HepG2 (cell line): Measurements from ENCODE around the gene PVR. TPM values are rescaled to one million over a fixed set of nuclear protein-coding genes. Genes with fewer than 3 reads are reported as not detected.

Source experiments
- ATAC-seq: fragments of 200-7000 bp; cut with Tn5 transposase; 3 replicates; pipeline ENCODE4 v1.9.1; 2020; ENCODE audit warnings: mild to moderate bottlenecking, moderate library complexity
- BruUV-seq: library from RNA; stranded (reverse); fragments of 400-500 nt; replicated peaks from 2 replicates; lab custom pipeline; 2021; lab: Mats Ljungman, UMichigan
- CTCF ChIA-PET: fragments of 300-600 bp; formaldehyde crosslinking; extraction: SDS; loops from one replicate; lab custom pipeline; 2021; ENCODE audit warnings: low total read pairs, inconsistent platforms, low intra/inter-chr PET ratio; lab: Yijun Ruan, JAX
- POLR2A ChIA-PET: fragments of 350-600 bp; sonication (Branson Sonifier 250); formaldehyde crosslinking; loops from one replicate; lab custom pipeline; 2020; ENCODE audit warnings: antibody characterized with exemption, inconsistent platforms; lab: Yijun Ruan, JAX
- DNase-seq: peaks from one replicate; pipeline ENCODE4 v3.0.0-alpha.2; 2015; ENCODE audit warnings: low spot score
- FAIRE-seq: peaks from 3 replicates; lab custom pipeline; 2011; peaks lifted over from hg19 to GRCh38; lab: Jason Lieb, UNC
- H2AFZ ChIP-seq: one replicate; pipeline ENCODE4 v1.6.1; 2011; ENCODE audit warnings: low read length, inconsistent platforms
- H3K27ac ChIP-seq: fragments of 300-600 bp; 3 replicates; pipeline ENCODE4 v1.8.0; 2011; ENCODE audit warnings: mixed run types, mild to moderate bottlenecking, mixed read lengths, low read length, inconsistent platforms; ENCODE audit not compliant: insufficient read depth; ENCODE audit errors: extremely low read length
- H3K27me3 ChIP-seq, 2 experiments: fragments of 200-600 bp in 1 of 2; 2 replicates in 1 of 2; 3 replicates in 1 of 2; pipeline versions ENCODE4 v1.6.0 to v1.8.0; 2011; ENCODE audit warnings: low read length in 2 of 2, mild to moderate bottlenecking in 2 of 2, moderate library complexity in 2 of 2, inconsistent platforms in 1 of 2; ENCODE audit not compliant: insufficient read depth in 2 of 2, control insufficient read depth in 1 of 2
- H3K36me3 ChIP-seq, 2 experiments: fragments of 200-600 bp in 1 of 2; replicated peaks in 1 of 2; 2 replicates in 1 of 2; 3 replicates in 1 of 2; pipeline versions ENCODE4 v1.5.1 to v1.8.0; 2011; ENCODE audit warnings: low read length in 2 of 2, inconsistent platforms in 1 of 2; ENCODE audit not compliant: insufficient read depth in 2 of 2, control insufficient read depth in 1 of 2
- H3K4me1 ChIP-seq: 2 replicates; pipeline ENCODE4 v1.5.1; 2012; ENCODE audit warnings: low read length, inconsistent platforms; ENCODE audit not compliant: insufficient read depth
- H3K4me2 ChIP-seq: 2 replicates; pipeline ENCODE4 v1.6.0; 2011; ENCODE audit warnings: low read depth, low read length, inconsistent platforms
- H3K4me3 ChIP-seq, 3 experiments: fragments of 200-600 bp in 1 of 3; sonication (generic), shearing (Covaris generic) in 1 of 3; replicated peaks in 1 of 3; 2 replicates each; pipeline ENCODE4 v1.5.1; 2011 to 2016; ENCODE audit warnings: low read length in 3 of 3, inconsistent platforms in 2 of 3, low read depth in 2 of 3, mild to moderate bottlenecking in 2 of 3, control low read depth in 1 of 3, mixed read lengths in 1 of 3; ENCODE audit not compliant: insufficient read depth in 1 of 3
- H3K79me2 ChIP-seq: one replicate; pipeline ENCODE4 v1.6.1; 2011; ENCODE audit warnings: low read length, inconsistent platforms; ENCODE audit not compliant: insufficient read depth
- H3K9ac ChIP-seq: 2 replicates; pipeline ENCODE4 v1.6.0; 2011; ENCODE audit warnings: mild to moderate bottlenecking, low read depth, low read length, inconsistent platforms; ENCODE audit not compliant: insufficient read depth
- H3K9me3 ChIP-seq: 2 replicates; pipeline ENCODE4 v1.5.1; 2012; ENCODE audit warnings: mild to moderate bottlenecking, low read length
- H4K20me1 ChIP-seq: 2 replicates; pipeline ENCODE4 v1.6.0; 2011; ENCODE audit warnings: inconsistent platforms, mild to moderate bottlenecking, low read length, moderate library complexity; ENCODE audit not compliant: insufficient read depth
- AGO2 ChIP-seq: fragments of 200-400 bp; formaldehyde crosslinking; optimal IDR thresholded peaks from 2 replicates; pipeline ENCODE3; 2017; ENCODE audit warnings: mild to moderate bottlenecking, low read depth, low read length, moderate library complexity
- NFRKB ChIP-seq: fragments of 450-650 bp; IDR thresholded peaks from 2 replicates; pipeline ENCODE4 v1.6.1; 2017
- ZFAT ChIP-seq: sonication (generic); formaldehyde crosslinking; conservative IDR thresholded peaks from 2 replicates; pipeline ENCODE4 v1.8.1; 2023; ENCODE audit warnings: missing genetic modification reagents, inconsistent platforms
- WGBS: methylation state at CpG from one replicate; pipeline ENCODE4 v1.1.6; 2017; ENCODE audit warnings: low lambda C conversion rate; 5-methylcytosine and 5-hydroxymethylcytosine counted together
- in situ Hi-C: cut with HindIII; loops from 2 replicates; pipeline ENCODE4 v1.10.0; 2017; ENCODE audit warnings: low pct_unique_long_range_greater_than_20kb; ENCODE audit not compliant: extremely low pct_ligation_motif_present
- intact Hi-C: fragments of 100-400 bp; cut with micrococcal nuclease; formaldehyde crosslinking; loops from one replicate; pipeline ENCODE4 v1.10.0; 2022; ENCODE audit not compliant: unreplicated experiment
- polyA plus RNA-seq, 8 experiments: library from polyadenylated mRNA; depleted of rRNA in 3 of 8; stranded (reverse) in 7 of 8; unstranded in 1 of 8; fragments of >200 nt; fragmentation: Illumina TruSeq in 4 of 8; extraction: Trizol in 4 of 8; gene quantifications; 2 replicates each; pipeline versions ENCODE4 v1.2.1 to v1.2.3, GENCODE V29; 2011 to 2016; ENCODE audit warnings: low read depth in 4 of 8, missing spikeins in 1 of 8, mixed read lengths in 1 of 8; ENCODE audit not compliant: insufficient read depth in 1 of 8
- total RNA-seq, 5 experiments: library from RNA; depleted of rRNA; stranded (reverse); fragments of >200 nt; fragmentation: Illumina TruSeq; extraction: Trizol; gene quantifications; 2 replicates each; pipeline ENCODE4 v1.2.3, GENCODE V29; 2016; ENCODE audit warnings: low read depth in 1 of 5
- TF ChIP-seq, protein P1 (sequence below): sonication (generic); formaldehyde crosslinking; IDR thresholded peaks from 2 replicates; pipeline ENCODE4 v1.5.1; 2020; ENCODE audit warnings: mild to moderate bottlenecking, missing genetic modification reagents, moderate library complexity

Gene PVR
- total and polyA plus RNA-seq, 2 of the 13 experiments (the other 11 are each of a cell fraction or from before 2014, with no cell fraction given): 43.4 to 46.6 TPM

DNA sequence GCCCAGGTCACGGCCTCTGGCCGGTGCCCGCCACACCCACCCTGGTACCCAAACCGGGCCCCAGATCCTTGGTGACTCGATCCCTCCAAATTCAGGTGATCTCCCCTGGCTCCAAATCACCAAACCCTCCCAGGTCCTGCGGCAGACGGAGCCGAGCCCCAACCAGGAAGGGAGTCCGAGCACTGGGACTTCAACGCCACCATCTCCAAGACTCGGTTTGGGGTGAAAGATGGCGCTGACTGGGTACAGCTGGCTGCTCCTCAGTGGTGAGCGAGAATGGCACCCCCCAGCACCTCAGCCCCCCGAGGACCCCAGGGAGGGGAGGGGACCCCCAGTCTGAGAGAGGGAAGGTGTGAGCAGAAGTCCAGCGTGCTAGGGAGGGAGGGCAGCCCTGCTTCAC, 57.5 kb downstream of the PVR start:
- BruUV-seq: no TSS peak
- in situ Hi-C loops: no loop called here

More for the DNA sequence above, 57.5 kb downstream of the PVR start:
- ChIA-PET CTCF (no interaction called here), POLR2A (interaction anchor here (0.7 kb wide), 2 partner anchors 10 to 17 kb away, joined by 3 to 4 read pairs; no protein-coding TSS in a partner anchor)
- Histone ChIP-seq H3K27ac (no peak overlapping the region), H3K27me3 (no peaks in the 10 kb centered on the region), H3K9ac (0 out of 2 replicates have a peak overlapping the region, but pooled peaks have one; percentile 14), H4K20me1 (no peaks in the 10 kb centered on the region), H3K4me1 (peaks cover 66% of the 10 kb centered on the region), H3K4me3 (no peak overlapping the region; a peak in 1 of 6 replicates), H3K9me3 (no peaks in the 10 kb centered on the region), H3K79me2 (no peaks in the 10 kb centered on the region), H3K4me2 (peak overlapping the region; percentile 20), H2AFZ (no peak overlapping the region), H3K36me3 (no peaks in the 10 kb centered on the region)
- FAIRE-seq (no peak), DNase-seq (no peak), ATAC-seq (no peak)
- TF ChIP-seq NFRKB (no peak), AGO2 (peak; percentile 64), ZFAT (CRISPR knock-in tag) (no peak)
- TF ChIP-seq, protein P1, sequence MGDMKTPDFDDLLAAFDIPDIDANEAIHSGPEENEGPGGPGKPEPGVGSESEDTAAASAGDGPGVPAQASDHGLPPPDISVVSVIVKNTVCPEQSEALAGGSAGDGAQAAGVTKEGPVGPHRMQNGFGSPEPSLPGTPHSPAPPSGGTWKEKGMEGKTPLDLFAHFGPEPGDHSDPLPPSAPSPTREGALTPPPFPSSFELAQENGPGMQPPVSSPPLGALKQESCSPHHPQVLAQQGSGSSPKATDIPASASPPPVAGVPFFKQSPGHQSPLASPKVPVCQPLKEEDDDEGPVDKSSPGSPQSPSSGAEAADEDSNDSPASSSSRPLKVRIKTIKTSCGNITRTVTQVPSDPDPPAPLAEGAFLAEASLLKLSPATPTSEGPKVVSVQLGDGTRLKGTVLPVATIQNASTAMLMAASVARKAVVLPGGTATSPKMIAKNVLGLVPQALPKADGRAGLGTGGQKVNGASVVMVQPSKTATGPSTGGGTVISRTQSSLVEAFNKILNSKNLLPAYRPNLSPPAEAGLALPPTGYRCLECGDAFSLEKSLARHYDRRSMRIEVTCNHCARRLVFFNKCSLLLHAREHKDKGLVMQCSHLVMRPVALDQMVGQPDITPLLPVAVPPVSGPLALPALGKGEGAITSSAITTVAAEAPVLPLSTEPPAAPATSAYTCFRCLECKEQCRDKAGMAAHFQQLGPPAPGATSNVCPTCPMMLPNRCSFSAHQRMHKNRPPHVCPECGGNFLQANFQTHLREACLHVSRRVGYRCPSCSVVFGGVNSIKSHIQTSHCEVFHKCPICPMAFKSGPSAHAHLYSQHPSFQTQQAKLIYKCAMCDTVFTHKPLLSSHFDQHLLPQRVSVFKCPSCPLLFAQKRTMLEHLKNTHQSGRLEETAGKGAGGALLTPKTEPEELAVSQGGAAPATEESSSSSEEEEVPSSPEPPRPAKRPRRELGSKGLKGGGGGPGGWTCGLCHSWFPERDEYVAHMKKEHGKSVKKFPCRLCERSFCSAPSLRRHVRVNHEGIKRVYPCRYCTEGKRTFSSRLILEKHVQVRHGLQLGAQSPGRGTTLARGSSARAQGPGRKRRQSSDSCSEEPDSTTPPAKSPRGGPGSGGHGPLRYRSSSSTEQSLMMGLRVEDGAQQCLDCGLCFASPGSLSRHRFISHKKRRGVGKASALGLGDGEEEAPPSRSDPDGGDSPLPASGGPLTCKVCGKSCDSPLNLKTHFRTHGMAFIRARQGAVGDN: peak; percentile 18; the same call in 1 of the 2 replicates
- WGBS: 72% methylated on average over 12 of the region's 15 CpGs
- intact Hi-C loops: no loop called here
